ENCODE data around the gene ATXN2L.

GRCh38 chr16:28880955-28881354 is 58.2 kb downstream of the ATXN2L start:
- TF ChIP-seq POLR2A (IDR thresholded peaks at IDR 0.05; ENCODE audit: borderline replicate concordance, extremely low read depth, insufficient read depth, insufficient read length) (no peak), CTCF (IDR thresholded peaks at IDR 0.05 in 2 of 3, conservative IDR thresholded peaks at IDR 0.05 in 1 of 3; ENCODE audit: borderline replicate concordance in 1 of 3, insufficient read depth in 1 of 3, low read depth in 2 of 3, low read length in 2 of 3) (no peak), CEBPB (IDR thresholded peaks at IDR 0.05; ENCODE audit: low read depth) (no peak), POLR2AphosphoS5 (IDR thresholded peaks at IDR 0.05; ENCODE audit: low read depth, low read length) (no peak), EZH2 (IDR thresholded peaks at IDR 0.05) (no peak), SRF (IDR thresholded peaks at IDR 0.05; ENCODE audit: low read depth) (no peak), EZH2phosphoT487 (IDR thresholded peaks at IDR 0.05; ENCODE audit: borderline replicate concordance) (no peak), ELF1 (IDR thresholded peaks at IDR 0.05; ENCODE audit: borderline replicate concordance, low read depth) (no peak)
